HG02588 (cell line): ENCODE measurements around the gene MAPRE3.

Source experiments
- ATAC-seq: cut with Tn5 transposase; IDR thresholded peaks from one replicate; pipeline ENCODE4 v1.9.1; 2021; ENCODE audit warnings: mild to moderate bottlenecking, moderate library complexity; ENCODE audit not compliant: unreplicated experiment

MAPRE3 gene

GRCh38 chr2:26982102-26982742, 11.8 kb downstream of the MAPRE3 start:
- ATAC-seq: no peak

- no peak for ATAC-seq
Measured at GRCh38 chr2:26983746-26984145, 13.3 kb downstream of the MAPRE3 start.

GRCh38 chr2:26985807-26986206, 15.4 kb downstream of the MAPRE3 start:
- no peak for ATAC-seq

- ATAC-seq: no peak
Measured at GRCh38 chr2:26986576-26986975, 16.1 kb downstream of the MAPRE3 start.

- no peak for ATAC-seq
Measured at GRCh38 chr2:26988058-26988860, 17.8 kb downstream of the MAPRE3 start.

- no peak for ATAC-seq
Measured at GRCh38 chr2:26989156-26989555, 18.7 kb downstream of the MAPRE3 start.

GRCh38 chr2:26991717-26992116, 21.3 kb downstream of the MAPRE3 start:
- no peak for ATAC-seq

GRCh38 chr2:26993768-26994167, 23.3 kb downstream of the MAPRE3 start:
- no peak for ATAC-seq

- no peak for ATAC-seq
Measured at GRCh38 chr2:26994983-26995382, 24.5 kb downstream of the MAPRE3 start.

GRCh38 chr2:26997394-26997793, 27.0 kb downstream of the MAPRE3 start:
- no peak for ATAC-seq

GRCh38 chr2:26998323-26998722, 27.9 kb downstream of the MAPRE3 start:
- ATAC-seq: no peak

GRCh38 chr2:27000228-27000627, 29.8 kb downstream of the MAPRE3 start:
- no peak for ATAC-seq

GRCh38 chr2:27000995-27001394, 30.6 kb downstream of the MAPRE3 start:
- no peak for ATAC-seq

GRCh38 chr2:27001950-27002349, 31.5 kb downstream of the MAPRE3 start:
- no peak for ATAC-seq

- no peak for ATAC-seq
Measured at GRCh38 chr2:27003007-27003406, 32.6 kb downstream of the MAPRE3 start.

- no peak for ATAC-seq
Measured at GRCh38 chr2:27003857-27004256, 33.4 kb downstream of the MAPRE3 start.

GRCh38 chr2:27006602-27007415, 36.4 kb downstream of the MAPRE3 start:
- no peak for ATAC-seq

- no peak for ATAC-seq
Measured at GRCh38 chr2:27007416-27008374, 37.3 kb downstream of the MAPRE3 start.

- no peak for ATAC-seq
Measured at GRCh38 chr2:27008678-27009077, 38.2 kb downstream of the MAPRE3 start.

GRCh38 chr2:27009083-27009482, 38.6 kb downstream of the MAPRE3 start:
- no peak for ATAC-seq
